ENCODE data around the gene SMIM41.

SMIM41 gene

GRCh38 chr12:52148464-52149181 lies 69.1 kb downstream of the SMIM41 start:
- DNase-seq: peak; percentile 43

- DNase-seq: no peak
Measured at GRCh38 chr12:52149182-52149641, 69.7 kb downstream of the SMIM41 start.

GRCh38 chr12:52149651-52150241 lies 70.2 kb downstream of the SMIM41 start:
- DNase-seq: no peak

DNA sequence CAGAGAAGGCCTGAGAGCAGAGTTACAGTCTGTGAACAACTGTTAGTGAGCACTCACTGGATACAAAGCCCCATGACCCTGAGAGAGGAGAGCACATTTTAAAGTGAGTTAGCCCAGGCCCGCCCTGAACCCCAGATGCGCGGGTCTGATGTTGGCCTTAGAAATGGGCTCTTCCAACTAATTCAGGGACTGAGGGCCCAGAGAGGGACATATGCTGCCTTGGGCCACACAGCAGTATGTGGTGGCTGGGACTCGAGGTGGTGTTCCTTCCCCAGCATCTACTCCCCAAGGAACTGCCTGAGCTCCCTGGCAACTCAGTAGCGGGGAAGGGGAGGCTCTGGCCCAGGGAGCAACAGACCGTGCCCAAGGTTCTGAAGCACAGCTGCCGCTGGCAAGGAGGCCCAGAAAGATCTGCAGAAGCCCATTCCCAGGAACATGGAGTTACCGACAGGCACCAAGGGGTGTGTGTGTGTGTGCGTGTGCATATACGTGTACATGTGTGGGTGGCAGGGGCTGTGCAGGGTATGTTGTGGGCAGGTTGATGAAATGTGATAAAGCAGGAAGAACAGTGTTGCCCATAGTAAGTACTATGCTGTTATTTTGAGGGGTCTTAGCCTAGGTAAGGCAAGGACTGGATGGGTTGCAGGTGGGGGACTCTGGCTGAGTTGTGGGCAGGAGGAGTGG lies 71.8 kb downstream of the SMIM41 start:
- DNase-seq: no peak

DNA sequence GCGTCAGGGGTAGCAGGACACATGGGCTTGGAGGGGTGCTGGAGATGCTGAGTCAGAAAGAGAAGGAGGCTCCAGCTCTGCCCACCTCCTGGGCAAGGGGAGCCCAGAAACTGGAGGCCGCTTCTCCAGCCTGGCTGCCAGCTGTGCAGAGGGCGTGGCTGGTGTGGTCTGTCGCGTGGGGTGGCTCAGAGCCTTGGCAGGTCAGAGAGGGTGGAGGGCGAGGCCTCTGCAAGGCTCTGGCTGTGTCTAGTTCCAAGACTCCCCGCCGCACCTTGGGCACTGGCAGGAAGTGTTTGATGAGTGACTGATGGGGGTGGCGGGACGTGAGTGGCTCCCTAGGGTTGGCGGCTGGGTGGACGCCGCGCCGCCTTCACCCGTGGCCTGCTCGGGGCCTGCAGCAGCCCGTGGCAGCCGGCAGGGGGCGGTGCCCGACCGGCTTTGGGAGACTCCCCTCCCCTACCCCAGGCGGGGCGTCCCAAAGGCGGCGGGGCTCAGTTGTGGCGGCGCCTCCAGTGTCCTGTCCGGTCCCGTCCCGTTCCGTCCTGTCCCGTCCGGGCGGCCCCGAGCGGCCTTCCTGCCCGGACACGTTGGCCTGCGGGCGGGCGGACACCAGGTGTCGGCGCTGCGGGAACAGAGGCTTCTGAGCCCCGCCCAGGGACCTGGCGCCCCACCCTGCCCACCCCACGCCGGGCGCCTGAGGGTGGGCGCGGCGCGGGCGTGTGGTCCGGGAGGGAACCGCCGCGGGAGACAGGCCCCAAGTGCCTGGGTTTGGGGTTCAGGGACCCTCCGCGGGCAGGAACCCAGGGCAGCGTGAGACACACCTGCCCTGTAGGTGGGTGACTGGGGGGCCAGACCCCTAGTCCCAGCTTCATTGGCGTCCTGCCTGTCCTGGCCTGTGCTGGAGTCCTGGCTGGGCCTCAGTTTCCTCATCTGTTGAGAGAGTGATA lies 72.6 kb downstream of the SMIM41 start:
- DNase-seq: peak; percentile 90

GRCh38 chr12:52152905-52153317 lies 73.4 kb downstream of the SMIM41 start:
- DNase-seq: no peak

- DNase-seq: peak; percentile 82
Measured at GRCh38 chr12:52155048-52155868, 75.8 kb downstream of the SMIM41 start.

- DNase-seq: peak; percentile 42
Measured at GRCh38 chr12:52156311-52156710, 76.8 kb downstream of the SMIM41 start.

GRCh38 chr12:52156757-52157565 lies 77.5 kb downstream of the SMIM41 start:
- peak; percentile 90 for DNase-seq

DNA sequence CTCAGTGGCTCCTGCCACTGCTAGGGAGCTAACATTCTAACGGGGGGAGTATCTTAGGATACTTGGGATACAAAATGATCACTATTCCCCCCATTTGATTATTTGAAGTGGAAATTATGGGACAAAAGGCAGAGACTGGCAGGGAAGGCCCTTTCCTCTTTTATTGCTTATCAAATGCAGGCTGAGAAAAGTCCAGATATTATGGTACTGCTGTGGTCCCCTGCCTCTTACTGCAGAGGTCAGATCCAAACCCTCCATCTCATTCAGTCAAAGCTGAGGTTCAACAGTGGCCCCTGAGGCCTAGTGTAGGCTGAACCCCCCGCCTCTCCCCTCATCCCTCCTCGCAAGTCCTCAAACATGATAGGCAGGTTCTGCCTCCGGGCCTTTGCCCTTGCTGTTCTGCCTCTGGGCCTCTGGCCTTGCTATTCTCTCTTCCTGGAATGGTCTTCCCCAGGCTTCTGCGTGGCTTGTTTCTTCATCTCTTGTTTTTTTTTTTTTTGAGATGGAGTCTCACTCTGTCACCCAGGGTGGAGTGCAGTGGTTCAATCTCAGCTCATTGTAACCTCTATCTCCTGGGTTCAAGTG lies 78.2 kb downstream of the SMIM41 start:
- no peak for DNase-seq

All from DMS53 (cell line).